Stimulated activated CD8-positive, alpha-beta memory T cell treated with anti-CD3 and anti-CD28 coated beads, Interleukin-15, amount 100 ng/mL, for 24 hours (primary cell): ENCODE measurements around the gene PLCE1.

Source experiments
- DNase-seq: peaks from one replicate; pipeline ENCODE4 v3.0.0-alpha.2; 2020; ENCODE audit warnings: low read depth

Gene PLCE1

DNA sequence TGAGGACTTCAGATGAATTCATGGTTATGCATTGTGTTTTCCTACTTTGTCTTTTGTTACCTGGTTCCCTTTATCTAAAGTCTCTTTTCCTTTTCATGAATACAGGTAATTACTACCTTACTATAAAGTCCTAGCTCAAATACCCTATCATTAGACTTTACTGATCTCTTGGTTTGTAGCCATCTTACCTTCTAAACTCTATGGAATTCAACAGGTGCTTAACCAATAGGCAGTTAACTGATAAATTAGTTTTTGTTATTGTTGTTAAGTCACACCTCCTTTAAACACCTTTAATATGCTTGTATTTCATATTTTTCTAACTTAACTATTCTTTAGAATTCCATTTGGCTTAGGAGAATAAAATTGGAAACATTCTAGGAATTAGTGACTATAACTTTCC is 30.7 kb downstream of the PLCE1 start:
- no peak for DNase-seq

DNA sequence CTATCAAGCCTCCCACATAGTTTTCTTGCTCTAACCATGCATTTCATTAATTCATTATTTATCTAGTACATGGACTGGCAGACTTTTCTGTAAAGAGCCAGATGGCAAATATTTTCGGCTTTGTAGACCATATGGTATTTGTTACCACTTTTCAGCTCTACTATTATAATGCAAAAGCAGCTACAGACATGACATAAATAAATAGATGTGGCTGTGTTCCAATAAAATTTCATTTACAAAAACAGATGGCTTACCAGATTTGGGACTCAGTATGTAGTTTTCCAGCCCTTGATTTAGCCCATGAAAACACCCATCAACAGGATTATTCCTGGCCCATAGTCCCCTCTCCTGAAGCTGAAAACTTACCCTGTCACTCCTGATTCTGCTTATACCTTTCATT is 32.1 kb downstream of the PLCE1 start:
- no peak for DNase-seq

DNA sequence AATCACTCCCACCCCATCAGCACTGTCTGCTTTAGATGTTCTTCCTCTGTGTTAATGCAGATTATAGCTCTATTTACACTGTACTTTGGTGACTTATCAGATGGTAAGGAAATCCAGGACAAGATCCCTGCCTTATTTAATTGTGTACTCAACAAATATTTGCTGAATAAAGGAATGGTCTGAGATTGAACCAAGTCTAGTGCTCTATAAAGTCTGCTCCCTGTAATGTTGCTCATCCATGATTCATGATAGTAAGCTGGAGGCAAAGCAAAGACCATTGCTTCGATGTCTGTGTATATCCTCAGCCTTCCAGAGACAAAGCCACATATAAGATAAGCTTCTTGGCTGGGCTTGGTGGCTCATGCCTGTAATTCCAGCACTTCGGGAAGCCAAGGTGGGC is 33.5 kb downstream of the PLCE1 start:
- no peak for DNase-seq

DNA sequence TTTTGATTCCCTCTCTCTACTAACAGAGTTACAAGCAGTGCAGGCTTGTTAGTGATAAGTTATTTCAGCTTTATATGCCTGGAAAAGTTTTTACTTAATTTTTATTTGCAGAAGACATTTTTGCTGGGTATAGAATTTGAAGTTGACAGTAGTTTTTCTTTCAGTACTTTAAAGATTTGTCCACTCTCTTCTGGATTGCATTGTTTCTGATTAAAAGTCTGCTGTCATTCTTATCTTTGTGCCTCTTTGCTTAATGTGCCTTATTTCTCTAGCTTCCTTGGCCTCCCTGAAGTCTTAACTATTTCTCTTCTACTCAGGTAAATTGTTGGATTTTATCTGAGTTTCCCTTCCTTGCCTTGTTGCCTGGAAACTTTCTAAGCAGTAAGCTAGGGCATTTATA is 36.2 kb downstream of the PLCE1 start:
- no peak for DNase-seq

DNA sequence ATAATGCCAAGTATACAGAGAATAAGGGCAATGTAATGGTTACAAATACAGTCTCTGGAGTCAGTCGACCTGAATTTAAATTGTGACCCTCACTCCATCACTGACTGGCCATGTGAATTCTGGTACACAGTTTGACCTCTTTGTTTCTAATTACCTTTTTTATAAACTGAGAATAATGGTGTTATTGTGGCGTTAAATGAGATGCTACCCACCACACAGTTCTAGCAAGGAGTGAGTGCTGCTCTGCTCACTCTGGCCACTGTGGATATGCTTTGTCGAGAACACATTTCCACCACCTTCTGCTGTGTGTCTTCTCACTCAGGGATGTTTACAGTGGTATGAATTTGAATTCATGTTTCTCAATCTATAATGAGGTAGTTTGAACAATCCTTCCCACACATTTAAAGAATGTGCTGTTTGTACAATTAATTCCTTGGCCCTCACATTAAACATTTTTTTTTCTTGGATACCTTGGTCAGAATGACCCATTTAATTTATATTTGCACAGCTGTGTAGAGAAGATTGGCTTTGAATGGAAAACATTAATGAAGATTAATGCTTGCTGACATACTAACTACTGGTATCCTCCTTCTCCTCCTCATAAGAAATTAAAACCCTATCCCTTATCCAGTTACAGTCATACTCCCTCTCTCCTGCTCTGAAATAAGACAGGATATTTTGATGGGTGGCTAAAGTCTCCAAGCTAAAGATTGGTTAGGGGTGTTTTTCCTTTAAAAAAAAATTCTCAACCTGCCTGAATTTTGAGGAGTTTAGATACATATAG is 42.4 kb downstream of the PLCE1 start:
- DNase-seq = no peak

DNA sequence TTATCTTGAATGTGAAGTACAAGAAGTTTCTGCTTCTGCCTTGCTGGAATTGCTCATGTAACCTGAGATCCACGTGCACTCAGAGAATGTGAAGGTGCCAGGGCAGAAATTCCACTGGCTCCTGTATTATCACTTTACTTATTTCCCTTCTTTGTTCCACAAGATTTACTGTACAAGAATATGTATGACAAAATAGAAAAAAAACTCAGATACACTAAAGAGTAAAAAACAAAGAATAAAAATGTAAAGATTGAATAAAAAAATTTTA is 43.0 kb downstream of the PLCE1 start:
- DNase-seq = no peak

DNA sequence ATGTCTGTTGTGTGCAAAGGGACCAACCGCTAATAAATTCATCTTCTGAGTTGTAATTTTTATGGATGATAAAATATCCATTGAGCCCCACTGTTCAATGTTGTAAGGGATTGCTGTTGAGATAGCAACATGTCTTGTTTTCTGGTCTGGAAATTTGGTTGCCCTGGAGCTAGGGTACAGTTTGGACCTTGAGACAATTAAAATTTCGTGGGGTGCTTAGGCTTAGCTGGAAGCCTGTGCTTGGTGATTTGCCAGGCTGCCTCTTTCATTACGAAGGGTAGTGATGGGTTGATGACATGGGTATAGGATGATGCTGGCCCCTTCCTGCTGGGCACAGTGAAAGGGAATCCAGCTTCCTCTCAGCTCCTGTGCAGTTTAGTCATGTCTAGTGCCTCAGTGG is 43.6 kb downstream of the PLCE1 start:
- no peak for DNase-seq

DNA sequence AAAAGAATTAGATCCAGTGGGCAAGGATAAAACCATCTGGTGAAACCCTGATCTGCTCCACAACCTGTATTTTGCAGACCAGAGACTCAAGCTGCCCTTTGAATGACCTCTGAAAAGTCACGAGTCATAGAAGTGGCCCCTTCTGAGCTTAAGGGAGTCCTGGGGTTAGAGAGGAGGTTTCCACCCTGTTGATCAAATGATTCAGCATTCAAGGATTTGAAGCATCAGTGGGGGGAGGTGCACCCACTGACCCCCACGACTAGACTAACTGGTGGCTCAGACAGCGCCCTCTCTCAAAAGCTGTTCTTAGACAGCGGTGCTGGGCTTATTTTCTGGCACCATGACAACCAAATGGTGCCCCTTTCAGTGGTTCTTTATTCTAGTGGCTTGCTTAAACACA is 44.3 kb downstream of the PLCE1 start:
- DNase-seq = no peak

DNA sequence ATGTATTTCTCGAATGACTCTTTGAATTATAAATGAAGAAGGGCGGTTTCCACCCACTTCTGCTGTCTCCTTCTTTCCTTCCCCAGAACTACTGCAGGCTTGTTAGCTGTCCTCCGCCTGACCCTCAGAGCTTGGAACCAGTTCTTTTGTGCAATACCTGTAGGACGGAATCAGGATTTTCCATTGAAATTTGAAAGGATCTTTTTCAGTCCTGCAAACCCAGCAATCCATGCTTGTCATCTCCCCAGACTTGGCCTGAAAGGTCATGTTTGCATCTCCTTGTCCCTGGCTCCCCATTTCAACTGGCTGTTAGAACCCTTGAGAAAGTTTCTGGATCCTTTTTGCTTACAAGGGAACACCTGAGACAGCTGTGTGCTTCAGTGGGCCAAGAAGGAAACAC is 47.5 kb downstream of the PLCE1 start:
- no peak for DNase-seq

DNA sequence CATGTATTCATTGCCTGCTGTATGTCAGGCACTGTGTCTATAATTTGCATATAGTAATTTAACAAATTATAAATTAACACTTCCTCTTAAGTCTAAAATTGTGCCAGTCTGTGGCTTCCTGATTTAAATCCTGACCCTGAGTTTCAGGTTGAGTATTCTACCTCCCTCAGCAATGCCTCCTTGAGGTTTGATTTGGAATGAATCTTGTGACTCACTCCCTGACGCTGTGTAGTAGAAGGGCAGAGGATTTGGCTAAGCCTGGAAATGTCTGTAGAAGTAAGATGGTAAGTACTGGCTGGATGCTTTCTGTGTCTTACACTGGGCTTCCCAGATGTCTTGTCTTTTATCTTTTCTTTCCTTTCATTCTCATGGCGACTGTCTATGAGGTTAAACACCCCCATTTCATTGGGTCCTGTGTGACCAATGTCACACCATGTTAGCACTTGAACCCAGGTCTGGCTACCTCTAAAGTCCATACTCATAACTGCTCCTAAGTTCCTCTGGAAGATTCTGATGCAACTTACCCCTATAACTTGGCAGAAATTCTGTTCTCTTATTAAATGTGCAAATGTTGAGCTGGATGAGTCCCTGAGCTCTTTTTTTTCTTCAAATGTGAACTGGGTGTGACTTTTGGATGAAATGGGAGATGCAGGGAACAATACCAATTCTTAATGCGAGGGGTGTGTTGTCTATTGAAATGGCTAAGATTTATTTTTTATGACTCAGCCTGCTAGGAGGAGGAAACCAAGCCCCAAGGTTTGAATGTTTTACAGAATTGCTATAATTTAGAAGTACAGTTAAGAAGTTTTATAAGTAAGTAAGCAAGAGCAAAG is 48.5 kb downstream of the PLCE1 start:
- DNase-seq = no peak

DNA sequence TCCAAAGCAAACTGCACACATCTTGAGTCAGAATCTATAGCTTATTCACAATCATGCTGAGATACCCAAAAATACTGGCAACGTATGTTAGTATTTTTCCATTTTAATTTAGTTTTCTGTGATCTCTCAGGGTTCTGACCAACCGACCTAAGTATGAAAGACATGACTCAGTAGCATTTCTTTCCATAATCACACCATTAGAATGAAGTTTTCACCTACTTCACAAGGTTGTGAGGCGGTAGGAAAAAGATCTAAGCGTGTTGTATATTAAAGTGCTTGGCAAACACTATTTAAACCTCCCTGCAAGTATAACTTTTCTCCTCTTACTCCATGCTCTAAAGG is 49.1 kb downstream of the PLCE1 start:
- DNase-seq = no peak
